ENCODE measurements around the gene FBN1. TPM values are rescaled to one million over a fixed set of nuclear protein-coding genes. Genes with fewer than 3 reads are reported as not detected.

Gene FBN1
- total RNA-seq, 1 donor from 2014 or later, result 0.80 TPM

DNA sequence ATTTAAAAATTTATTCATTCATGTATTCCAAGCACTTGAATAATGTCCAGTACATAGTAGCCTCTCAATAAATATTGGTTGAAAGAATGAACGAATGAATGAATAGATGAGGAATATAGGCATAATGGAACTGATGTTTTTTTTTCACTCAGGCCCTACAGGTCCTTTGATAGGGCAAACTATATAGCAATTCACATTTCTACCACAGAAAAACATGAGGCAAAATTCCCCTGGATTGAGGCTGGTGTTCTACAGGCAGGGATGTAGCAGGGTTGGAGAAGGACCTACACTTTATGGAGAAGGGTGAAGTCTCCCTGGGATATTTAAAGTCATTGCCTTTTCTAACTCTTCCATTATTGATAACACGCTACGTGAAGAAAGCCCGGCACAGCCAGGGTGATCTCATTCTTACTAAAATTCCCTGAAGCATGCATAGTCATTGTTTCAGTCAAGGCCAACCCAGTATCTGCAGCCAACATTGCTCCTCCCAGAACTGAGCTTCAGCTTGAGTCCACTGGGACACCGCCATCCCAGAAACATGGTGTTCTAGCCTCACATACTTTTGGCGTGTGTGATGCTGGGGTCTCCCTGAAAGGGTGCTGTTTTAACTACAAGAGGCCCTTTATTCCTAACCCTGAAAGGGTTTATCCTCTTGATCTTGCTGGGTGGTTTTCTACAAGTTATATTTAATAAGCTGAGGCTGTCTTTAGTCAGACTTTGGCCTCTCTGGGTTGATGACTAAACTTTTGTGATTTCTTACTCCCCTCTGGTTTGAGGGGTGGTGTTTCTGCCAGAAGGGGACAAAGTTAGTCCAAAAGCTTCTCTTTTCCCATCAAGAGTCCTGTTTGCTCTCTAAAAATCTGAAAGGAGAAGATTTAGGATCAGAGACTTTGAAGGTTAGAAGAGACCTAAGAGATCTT is 25.9 kb upstream of the FBN1 start:
- Mint-ChIP-seq H3K4me1 (ENCODE audit: low read depth) (no peaks in the 10 kb centered on the region), H3K9me3 (no peaks in the 10 kb centered on the region), H3K36me3 (ENCODE audit: low read depth) (no peaks in the 10 kb centered on the region), H3K27ac (no peak overlapping the region), H3K4me3 (ENCODE audit: low read depth) (no peak overlapping the region), H3K27me3 (ENCODE audit: low read depth) (no peaks in the 10 kb centered on the region)
- intact Hi-C loops (cut with micrococcal nuclease), result no loop called here
- DNase-seq (ENCODE audit: low spot score), result no peak

DNA sequence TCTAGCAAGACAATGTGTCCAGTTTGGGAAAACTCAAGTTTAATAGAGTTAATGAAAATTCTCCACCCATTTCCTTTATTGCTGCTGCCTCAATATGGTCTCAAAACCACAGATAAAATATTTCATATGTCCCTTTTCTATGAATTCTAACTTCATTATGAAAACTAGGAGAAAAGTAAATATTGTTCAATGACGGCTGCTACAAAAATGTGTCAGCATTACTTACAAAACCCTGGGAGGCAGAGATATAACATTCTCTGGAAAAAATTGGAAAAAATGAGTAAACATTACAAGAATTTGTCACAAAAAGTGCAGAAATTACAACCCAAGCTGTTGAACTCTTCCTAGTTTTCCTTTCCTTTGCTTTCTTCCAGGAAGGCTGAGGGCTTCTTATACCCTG is 22.2 kb upstream of the FBN1 start:
- H3K27ac Mint-ChIP-seq, result no peak overlapping the region
- no peaks in the 10 kb centered on the region for H3K36me3 Mint-ChIP-seq (ENCODE audit: low read depth)
- no peaks in the 10 kb centered on the region for H3K4me1 Mint-ChIP-seq (ENCODE audit: low read depth)
- H3K27me3 Mint-ChIP-seq (ENCODE audit: low read depth), result no peaks in the 10 kb centered on the region
- no peak for DNase-seq (ENCODE audit: low spot score)
- intact Hi-C loops (cut with micrococcal nuclease), result no loop called here
- H3K4me3 Mint-ChIP-seq (ENCODE audit: low read depth), result no peak overlapping the region
- no peaks in the 10 kb centered on the region for H3K9me3 Mint-ChIP-seq

DNA sequence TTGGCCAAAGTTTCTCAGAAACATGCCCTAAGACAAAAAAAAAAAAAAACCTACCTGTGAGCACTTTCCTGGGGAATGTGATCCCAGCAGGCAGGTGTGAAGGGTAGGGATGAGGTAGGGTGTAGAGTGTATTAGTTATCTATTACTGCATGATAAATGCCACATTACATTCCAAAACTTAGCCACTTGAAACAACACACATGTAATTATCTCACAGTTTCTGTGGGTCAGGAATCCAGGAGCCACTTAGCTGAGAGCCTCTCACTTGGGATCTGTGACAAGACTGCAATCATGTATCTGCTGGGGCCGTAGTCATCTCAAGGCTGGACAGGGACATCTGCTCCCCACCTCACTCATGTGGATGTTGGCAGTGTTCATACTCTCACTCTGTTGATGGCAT is 18.9 kb upstream of the FBN1 start:
- no peak for DNase-seq (ENCODE audit: low spot score)
- Mint-ChIP-seq H3K36me3 (ENCODE audit: low read depth) (no peaks in the 10 kb centered on the region), H3K27ac (no peak overlapping the region), H3K4me1 (ENCODE audit: low read depth) (no peaks in the 10 kb centered on the region), H3K4me3 (ENCODE audit: low read depth) (no peak overlapping the region), H3K9me3 (no peaks in the 10 kb centered on the region), H3K27me3 (ENCODE audit: low read depth) (peaks cover 8% of the 10 kb centered on the region)
- intact Hi-C loops (cut with micrococcal nuclease), result no loop called here

DNA sequence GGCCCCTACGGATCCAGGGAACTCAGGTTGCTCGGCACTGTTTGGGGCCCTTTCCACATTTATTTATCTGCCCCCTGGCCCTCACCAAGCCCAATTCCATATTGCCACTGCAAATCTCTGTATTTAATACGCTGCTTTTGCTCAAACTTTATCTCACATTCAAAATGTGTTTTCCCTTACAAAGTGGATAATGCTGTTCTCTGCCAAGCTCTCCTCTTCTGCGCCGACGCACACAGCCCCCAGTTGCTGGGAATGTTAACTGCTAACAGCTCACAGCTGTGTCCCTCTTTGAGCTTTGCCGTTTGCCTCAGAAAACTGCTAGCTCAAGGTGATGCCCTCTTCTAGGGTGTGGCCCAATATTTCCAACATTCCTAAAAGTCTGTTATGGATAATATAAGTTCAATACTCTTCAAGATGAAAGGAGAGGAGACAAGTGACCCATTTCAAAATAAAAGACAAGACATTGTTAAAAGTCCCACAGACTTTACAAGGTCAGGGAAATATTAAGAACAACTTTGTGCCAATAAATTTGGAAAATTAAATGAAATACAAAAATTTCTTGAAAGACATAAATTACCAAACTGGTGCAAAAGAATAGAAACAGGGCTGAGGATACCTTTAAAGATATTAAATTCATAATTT is 12.6 kb upstream of the FBN1 start:
- no peak overlapping the region for H3K4me3 Mint-ChIP-seq (ENCODE audit: low read depth)
- intact Hi-C loops (cut with micrococcal nuclease), result no loop called here
- H3K9me3 Mint-ChIP-seq, result no peaks in the 10 kb centered on the region
- H3K27ac Mint-ChIP-seq, result no peak overlapping the region
- no peaks in the 10 kb centered on the region for H3K4me1 Mint-ChIP-seq (ENCODE audit: low read depth)
- H3K27me3 Mint-ChIP-seq (ENCODE audit: low read depth), result peaks cover 26% of the 10 kb centered on the region
- no peaks in the 10 kb centered on the region for H3K36me3 Mint-ChIP-seq (ENCODE audit: low read depth)
- no peak for DNase-seq (ENCODE audit: low spot score)

DNA sequence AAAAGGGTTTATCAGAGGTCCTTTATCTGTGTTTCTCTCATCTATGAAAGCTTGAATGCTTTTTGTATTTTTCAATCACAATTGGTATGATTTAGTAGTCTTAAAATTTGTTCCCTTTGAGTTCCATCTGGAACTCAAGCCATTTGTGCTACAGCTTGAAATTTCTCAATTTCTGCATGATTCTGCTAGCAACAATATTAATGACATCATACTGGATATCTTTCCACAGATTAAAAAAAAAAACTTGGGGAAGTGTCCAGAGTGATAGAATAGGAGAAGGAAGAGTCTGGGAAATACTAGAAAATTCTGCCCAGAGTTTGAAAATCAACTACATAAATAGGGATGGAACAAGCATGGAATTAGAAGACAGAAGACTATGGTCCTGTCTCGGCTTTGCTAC is 9.3 kb upstream of the FBN1 start:
- no peaks in the 10 kb centered on the region for H3K9me3 Mint-ChIP-seq
- H3K36me3 Mint-ChIP-seq (ENCODE audit: low read depth), result no peaks in the 10 kb centered on the region
- H3K4me3 Mint-ChIP-seq (ENCODE audit: low read depth), result no peak overlapping the region
- H3K27me3 Mint-ChIP-seq (ENCODE audit: low read depth), result peaks cover 27% of the 10 kb centered on the region
- no peak for DNase-seq (ENCODE audit: low spot score)
- intact Hi-C loops (cut with micrococcal nuclease), result no loop called here
- H3K4me1 Mint-ChIP-seq (ENCODE audit: low read depth), result no peaks in the 10 kb centered on the region
- no peak overlapping the region for H3K27ac Mint-ChIP-seq

DNA sequence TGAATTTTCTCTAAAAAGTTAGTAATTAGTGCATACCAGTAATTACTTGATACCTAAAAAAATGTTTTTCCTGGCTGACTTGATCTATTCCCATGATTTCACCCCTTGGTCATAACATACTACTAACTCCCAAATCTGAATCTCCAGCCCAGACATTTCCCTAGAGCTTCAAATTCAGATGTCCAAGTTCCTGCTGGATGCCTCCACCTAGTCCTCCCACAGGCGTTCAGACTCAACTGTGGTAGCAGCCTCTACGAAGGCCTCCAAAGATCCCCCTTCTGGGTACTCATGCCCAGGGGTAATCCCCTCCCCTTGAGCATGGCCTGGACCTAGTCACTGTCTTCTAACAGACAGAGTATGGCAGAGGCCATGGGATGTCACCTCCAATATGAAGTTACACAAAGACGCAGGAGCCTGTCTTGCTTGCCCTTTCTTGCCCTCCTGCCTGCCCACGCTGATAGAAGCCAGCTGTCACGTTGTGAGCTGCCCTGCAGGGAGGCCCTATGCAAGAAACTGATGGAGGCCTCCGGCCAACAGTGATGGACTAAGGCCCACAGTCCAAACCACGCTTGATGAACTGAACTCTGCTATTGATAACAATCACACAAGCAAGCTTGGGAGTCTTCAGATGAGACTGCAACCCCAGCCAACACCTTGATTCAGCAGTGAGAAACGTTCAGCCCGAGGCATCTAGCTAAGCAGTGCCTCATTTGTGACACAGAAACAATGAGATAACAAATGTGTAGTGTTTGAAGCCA is 8.6 kb upstream of the FBN1 start:
- Mint-ChIP-seq H3K27ac (no peak overlapping the region), H3K27me3 (ENCODE audit: low read depth) (peaks cover 25% of the 10 kb centered on the region), H3K36me3 (ENCODE audit: low read depth) (no peaks in the 10 kb centered on the region), H3K9me3 (no peaks in the 10 kb centered on the region), H3K4me1 (ENCODE audit: low read depth) (no peaks in the 10 kb centered on the region), H3K4me3 (ENCODE audit: low read depth) (no peak overlapping the region)
- intact Hi-C loops (cut with micrococcal nuclease), result no loop called here
- no peak for DNase-seq (ENCODE audit: low spot score)

DNA sequence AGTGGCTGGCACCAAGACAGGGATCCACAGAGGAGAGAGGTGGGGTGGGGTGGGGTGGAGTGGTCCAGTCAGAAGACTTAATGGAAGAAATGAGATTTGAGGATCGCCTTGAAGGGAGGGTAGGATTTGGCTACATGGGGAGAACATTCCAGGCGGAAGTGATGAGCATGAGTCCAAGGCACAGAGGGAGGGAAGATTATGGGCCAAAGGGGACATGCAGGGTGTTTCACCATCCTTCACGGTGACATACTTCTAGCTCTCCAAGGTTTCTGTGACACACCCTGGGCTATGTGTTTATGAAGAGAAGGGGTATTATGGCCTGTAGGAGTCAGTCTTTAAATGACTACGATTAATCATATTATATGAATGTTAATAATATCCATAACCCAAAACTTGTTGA is 7.7 kb upstream of the FBN1 start:
- no peaks in the 10 kb centered on the region for H3K4me1 Mint-ChIP-seq (ENCODE audit: low read depth)
- DNase-seq (ENCODE audit: low spot score), result no peak

DNA sequence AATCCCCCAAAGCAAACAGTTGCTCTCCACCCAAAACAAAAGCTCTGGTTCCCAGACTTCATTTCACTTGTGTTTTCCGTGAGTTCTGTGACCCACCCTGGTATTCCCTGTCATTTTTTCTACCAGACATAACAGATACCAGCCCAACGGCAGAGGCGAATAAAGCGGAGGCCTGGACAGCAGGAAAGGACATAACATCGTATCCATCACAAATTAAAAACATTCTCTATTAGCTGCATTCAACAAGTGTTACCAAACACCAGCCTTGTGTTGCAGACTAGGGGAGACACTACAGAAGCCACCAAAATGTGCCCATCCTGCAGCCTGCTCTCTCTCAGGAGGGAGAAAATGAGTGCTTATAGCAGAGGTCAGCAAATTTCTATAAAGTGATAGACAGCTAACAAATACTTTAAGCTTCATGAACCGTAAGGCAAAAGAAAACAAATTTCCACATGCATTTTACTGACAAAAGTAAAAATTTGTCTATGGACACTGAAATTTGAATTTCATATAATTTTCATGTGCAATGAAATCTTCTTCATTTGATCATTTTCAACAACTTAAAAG is 7.1 kb upstream of the FBN1 start:
- DNase-seq (ENCODE audit: low spot score), result no peak
- H3K36me3 Mint-ChIP-seq (ENCODE audit: low read depth), result no peaks in the 10 kb centered on the region
- no peaks in the 10 kb centered on the region for H3K4me1 Mint-ChIP-seq (ENCODE audit: low read depth)
- intact Hi-C loops (cut with micrococcal nuclease), result no loop called here
- no peaks in the 10 kb centered on the region for H3K9me3 Mint-ChIP-seq
- H3K27ac Mint-ChIP-seq, result no peak overlapping the region
- H3K4me3 Mint-ChIP-seq (ENCODE audit: low read depth), result no peak overlapping the region
- H3K27me3 Mint-ChIP-seq (ENCODE audit: low read depth), result peaks cover 28% of the 10 kb centered on the region

More for the DNA sequence above, 7.7 kb upstream of the FBN1 start:
- Mint-ChIP-seq H3K4me3 (ENCODE audit: low read depth) (no peak overlapping the region), H3K27me3 (ENCODE audit: low read depth) (peaks cover 28% of the 10 kb centered on the region), H3K27ac (no peak overlapping the region), H3K9me3 (no peaks in the 10 kb centered on the region), H3K36me3 (ENCODE audit: low read depth) (no peaks in the 10 kb centered on the region)
- intact Hi-C loops (cut with micrococcal nuclease), result no loop called here

DNA sequence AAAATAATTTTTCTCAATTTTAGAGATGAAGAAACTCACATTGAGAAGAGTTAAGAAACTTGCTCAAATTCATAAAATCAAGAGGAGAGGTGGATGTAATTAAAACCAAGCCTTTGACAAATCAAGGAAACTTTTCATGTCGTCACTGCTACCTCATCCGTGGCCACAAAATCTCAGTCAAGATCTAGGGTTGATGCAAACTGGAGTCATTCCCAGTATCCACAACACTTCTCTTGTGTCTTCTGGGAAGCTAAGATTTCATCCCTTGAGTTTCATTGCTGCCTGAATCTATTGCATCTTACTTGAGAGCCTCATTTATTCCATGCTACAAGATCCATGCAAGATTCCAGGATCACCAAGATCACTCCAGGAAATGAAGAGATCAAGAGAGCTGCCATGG is 5.4 kb upstream of the FBN1 start:
- Mint-ChIP-seq H3K27ac (no peak overlapping the region), H3K9me3 (no peaks in the 10 kb centered on the region), H3K4me1 (ENCODE audit: low read depth) (peaks cover 1% of the 10 kb centered on the region), H3K36me3 (ENCODE audit: low read depth) (no peaks in the 10 kb centered on the region), H3K27me3 (ENCODE audit: low read depth) (peaks cover 30% of the 10 kb centered on the region), H3K4me3 (ENCODE audit: low read depth) (no peak overlapping the region)
- intact Hi-C loops (cut with micrococcal nuclease), result no loop called here
- no peak for DNase-seq (ENCODE audit: low spot score)

DNA sequence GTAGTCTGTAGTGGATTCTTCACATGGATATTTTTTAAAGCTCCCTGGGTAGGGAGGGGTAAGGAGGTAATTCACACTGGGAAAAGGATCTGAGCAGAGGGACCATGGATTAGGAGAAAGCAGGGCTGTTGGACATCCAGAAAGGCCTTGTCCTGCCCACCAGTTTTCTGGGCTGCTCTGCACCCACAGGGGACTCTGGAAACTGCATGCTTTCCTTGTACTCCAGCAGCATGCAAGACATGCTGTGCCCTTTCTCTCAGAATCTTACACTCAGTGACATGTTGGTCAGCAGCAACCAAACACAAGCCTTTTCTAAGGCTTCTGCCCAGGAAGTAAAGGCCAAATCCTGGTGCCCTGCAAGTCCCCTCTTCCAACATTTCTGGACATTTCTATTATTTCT is 2.5 kb upstream of the FBN1 start:
- no peak for DNase-seq (ENCODE audit: low spot score)
- H3K4me3 Mint-ChIP-seq (ENCODE audit: low read depth), result no peak overlapping the region
- H3K27ac Mint-ChIP-seq, result no peak overlapping the region
- no peaks in the 10 kb centered on the region for H3K9me3 Mint-ChIP-seq
- no peaks in the 10 kb centered on the region for H3K36me3 Mint-ChIP-seq (ENCODE audit: low read depth)
- peaks cover 44% of the 10 kb centered on the region for H3K27me3 Mint-ChIP-seq (ENCODE audit: low read depth)
- intact Hi-C loops (cut with micrococcal nuclease), result no loop called here
- H3K4me1 Mint-ChIP-seq (ENCODE audit: low read depth), result peaks cover 6% of the 10 kb centered on the region

DNA sequence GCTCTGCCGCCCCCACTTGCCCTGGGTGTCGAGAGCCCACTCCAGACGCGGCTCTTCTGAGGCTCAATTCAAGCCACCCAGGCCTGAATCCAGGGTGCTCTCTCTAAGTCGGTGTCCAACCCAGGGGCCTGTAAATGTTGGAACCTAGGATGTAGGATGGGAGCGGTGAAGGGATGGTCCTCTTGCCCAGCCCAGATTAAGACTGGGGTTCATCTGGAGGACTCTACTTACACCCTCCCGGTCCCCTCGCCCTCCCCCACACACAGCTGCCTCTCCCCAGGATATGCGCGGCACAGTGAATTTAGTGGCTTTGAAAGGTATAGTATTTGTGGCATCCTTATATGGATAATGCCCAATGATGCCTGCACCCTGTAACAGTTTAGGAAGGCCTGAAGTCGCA is 822 bp upstream of the FBN1 start:
- Mint-ChIP-seq H3K4me1 (ENCODE audit: low read depth) (peaks cover 6% of the 10 kb centered on the region), H3K27me3 (ENCODE audit: low read depth) (peaks cover 48% of the 10 kb centered on the region), H3K36me3 (ENCODE audit: low read depth) (no peaks in the 10 kb centered on the region), H3K4me3 (ENCODE audit: low read depth) (peak overlapping the region; percentile 64), H3K9me3 (no peaks in the 10 kb centered on the region), H3K27ac (no peak overlapping the region)
- intact Hi-C loops (cut with micrococcal nuclease), result no loop called here
- DNase-seq (ENCODE audit: low spot score), result no peak

DNA sequence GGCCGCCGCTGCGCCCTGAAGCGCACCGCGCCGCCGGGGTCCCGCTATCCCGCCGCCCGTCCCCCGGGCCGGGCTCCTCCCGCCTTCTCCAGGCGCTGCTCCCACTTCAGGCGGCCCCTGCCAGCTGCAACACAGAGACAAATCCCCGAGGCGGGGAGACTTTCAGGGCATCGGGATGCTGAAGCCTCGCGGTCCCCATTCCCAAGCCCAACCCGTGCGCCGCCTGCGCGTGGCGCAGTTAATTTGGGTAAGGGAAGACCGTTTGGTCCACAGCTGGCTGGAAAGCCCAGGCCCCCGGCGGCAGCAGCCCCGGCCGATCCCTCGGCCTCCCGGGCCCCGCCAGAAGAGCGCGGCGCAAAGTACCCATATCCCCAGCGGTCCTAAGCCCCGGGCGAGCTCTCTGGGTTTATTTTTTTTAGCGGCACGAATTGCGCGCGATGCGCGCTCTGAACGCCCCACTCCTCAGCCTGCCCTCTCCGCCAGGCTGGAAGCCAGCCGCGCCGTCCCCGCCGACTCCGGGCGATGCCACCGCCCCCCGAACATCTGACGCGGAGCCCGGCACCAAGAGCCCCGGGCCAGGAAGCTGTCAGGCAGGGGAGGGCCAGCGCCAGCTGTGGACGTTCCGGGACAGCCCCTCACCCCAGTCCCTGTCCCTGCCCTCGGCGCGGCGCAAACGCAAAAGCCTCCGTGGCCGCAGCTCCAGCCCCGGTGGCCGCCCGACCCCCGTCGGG is 517 bp downstream of the FBN1 start:
- intact Hi-C loops (cut with micrococcal nuclease), result no loop called here
- no peak overlapping the region for H3K27ac Mint-ChIP-seq
- H3K36me3 Mint-ChIP-seq (ENCODE audit: low read depth), result no peaks in the 10 kb centered on the region
- no peaks in the 10 kb centered on the region for H3K9me3 Mint-ChIP-seq
- H3K27me3 Mint-ChIP-seq (ENCODE audit: low read depth), result peaks cover 47% of the 10 kb centered on the region
- peak; percentile 14 for DNase-seq (ENCODE audit: low spot score)
- H3K4me1 Mint-ChIP-seq (ENCODE audit: low read depth), result peaks cover 6% of the 10 kb centered on the region
- H3K4me3 Mint-ChIP-seq (ENCODE audit: low read depth), result peak overlapping the region; percentile 64
